SK-N-SH treated with all-trans-retinoic acid at 6 μM for 48 hours (cell line): ENCODE results near the gene SH3D19.

ENCODE experiments used
- ATAC-seq: fragments of 200-7000 bp; cut with Tn5 transposase; 3 replicates; pipeline ENCODE4 v1.9.1; 2020; ENCODE audit warnings: mild to moderate bottlenecking, moderate library complexity
- ARNTL ChIP-seq: fragments of 450-650 bp; formaldehyde crosslinking; IDR thresholded peaks from 2 replicates; pipeline ENCODE4 v1.5.0; 2020; ENCODE audit warnings: low read depth, mild to moderate bottlenecking, moderate library complexity, borderline replicate concordance
- BACH2 ChIP-seq: fragments of 250-450 bp; sonication (Bioruptor Pico); IDR thresholded peaks from 2 replicates; pipeline ENCODE4 v1.9.0; 2021; ENCODE audit warnings: mild to moderate bottlenecking, borderline replicate concordance
- CSDC2 ChIP-seq: fragments of 250-450 bp; sonication (Bioruptor Pico); IDR thresholded peaks from 2 replicates; pipeline ENCODE4 v1.5.0; 2020; ENCODE audit warnings: mild to moderate bottlenecking, moderate library complexity
- CSRNP3 ChIP-seq: fragments of 250-450 bp; sonication (Bioruptor Pico); IDR thresholded peaks from 2 replicates; pipeline ENCODE4 v1.5.1; 2021; ENCODE audit warnings: mild to moderate bottlenecking, moderate library complexity
- ESRRG ChIP-seq: fragments of 250-450 bp; sonication (Bioruptor Pico); IDR thresholded peaks from 2 replicates; pipeline ENCODE4 v1.6.1; 2021; ENCODE audit warnings: mild to moderate bottlenecking
- ISL1 ChIP-seq: fragments of 250-450 bp; sonication (Bioruptor Pico); IDR thresholded peaks from 2 replicates; pipeline ENCODE4 v2.1.2; 2022; ENCODE audit warnings: mild to moderate bottlenecking, moderate library complexity
- OSR1 ChIP-seq: fragments of 250-450 bp; sonication (Bioruptor Pico); IDR thresholded peaks from 2 replicates; pipeline ENCODE4 v1.8.0; 2022; ENCODE audit warnings: moderate library complexity, mild to moderate bottlenecking, inconsistent platforms
- PATZ1 ChIP-seq: fragments of 250-450 bp; sonication (Bioruptor Pico); IDR thresholded peaks from 2 replicates; pipeline ENCODE4 v1.8.0; 2020; ENCODE audit warnings: mild to moderate bottlenecking, moderate library complexity, borderline replicate concordance
- POU6F1 ChIP-seq: fragments of 250-450 bp; sonication (Bioruptor Pico); IDR thresholded peaks from 2 replicates; pipeline ENCODE4 v1.8.0; 2021; ENCODE audit warnings: low read depth, mild to moderate bottlenecking, moderate library complexity, borderline replicate concordance
- PPARA ChIP-seq: fragments of 250-450 bp; sonication (Bioruptor Pico); IDR thresholded peaks from 2 replicates; pipeline ENCODE4 v1.5.0; 2020; ENCODE audit warnings: mild to moderate bottlenecking, borderline replicate concordance
- RARB ChIP-seq: fragments of 250-450 bp; sonication (Bioruptor Pico); IDR thresholded peaks from 2 replicates; pipeline ENCODE4 v1.8.0; 2021; ENCODE audit warnings: mild to moderate bottlenecking, moderate library complexity
- TCF4 ChIP-seq: fragments of 250-450 bp; sonication (Bioruptor Pico); IDR thresholded peaks from 2 replicates; pipeline ENCODE4 v1.8.0; 2021; ENCODE audit warnings: mild to moderate bottlenecking, moderate library complexity, borderline replicate concordance
- TOX ChIP-seq: fragments of 250-450 bp; sonication (Bioruptor Pico); IDR thresholded peaks from 2 replicates; pipeline ENCODE4 v1.8.0; 2021; ENCODE audit warnings: mild to moderate bottlenecking, moderate library complexity, borderline replicate concordance
- ZC3H10 ChIP-seq: fragments of 250-450 bp; sonication (Bioruptor Pico); IDR thresholded peaks from 2 replicates; pipeline ENCODE4 v1.5.1; 2021; ENCODE audit warnings: mild to moderate bottlenecking, moderate library complexity
- ZFP3 ChIP-seq: fragments of 250-450 bp; sonication (Bioruptor Pico); IDR thresholded peaks from 2 replicates; pipeline ENCODE4 v1.5.0; 2020; ENCODE audit warnings: mild to moderate bottlenecking, moderate library complexity
- ZFP30 ChIP-seq: fragments of 450-650 bp; formaldehyde crosslinking; IDR thresholded peaks from 2 replicates; pipeline ENCODE4 v1.5.0; 2022; ENCODE audit warnings: mild to moderate bottlenecking, moderate library complexity
- ZNF565 ChIP-seq: fragments of 450-650 bp; formaldehyde crosslinking; conservative IDR thresholded peaks from 2 replicates; pipeline ENCODE4 v1.5.0; 2020; ENCODE audit warnings: low read depth, mild to moderate bottlenecking, moderate library complexity
- ZNF70 ChIP-seq: fragments of 450-650 bp; formaldehyde crosslinking; IDR thresholded peaks from 2 replicates; pipeline ENCODE4 v1.5.0; 2020; ENCODE audit warnings: mild to moderate bottlenecking, moderate library complexity
- ZNF8 ChIP-seq: fragments of 450-650 bp; formaldehyde crosslinking; IDR thresholded peaks from 2 replicates; pipeline ENCODE4 v1.5.0; 2020; ENCODE audit warnings: mild to moderate bottlenecking, moderate library complexity
- TF ChIP-seq, protein P1 (sequence below): fragments of 250-450 bp; sonication (Bioruptor Pico); IDR thresholded peaks from 2 replicates; pipeline ENCODE4 v1.5.1; 2020; ENCODE audit warnings: low read depth, mild to moderate bottlenecking, moderate library complexity

The SH3D19 gene

GRCh38 chr4:151098979-151099228 is 226.5 kb downstream of the SH3D19 start (continued):
- no peak for TF ChIP-seq POU6F1
- no peak for TF ChIP-seq RARB
- no peak for TF ChIP-seq ZFP3 (CRISPR knock-in tag)

GRCh38 chr4:151097759-151098158 is 227.6 kb downstream of the SH3D19 start:
- TF ChIP-seq OSR1 (CRISPR knock-in tag) (no peak), POU6F1 (no peak), ZNF70 (CRISPR knock-in tag) (no peak), RARB (no peak), ZNF8 (CRISPR knock-in tag) (no peak), PPARA (no peak), CSDC2 (CRISPR knock-in tag) (no peak), ARNTL (CRISPR knock-in tag) (no peak), ZC3H10 (CRISPR knock-in tag) (no peak), PATZ1 (CRISPR knock-in tag) (no peak), CSRNP3 (CRISPR knock-in tag) (no peak), ISL1 (CRISPR knock-in tag) (no peak), TCF4 (CRISPR knock-in tag) (no peak), ZFP30 (no peak)
- TF ChIP-seq, protein P1, sequence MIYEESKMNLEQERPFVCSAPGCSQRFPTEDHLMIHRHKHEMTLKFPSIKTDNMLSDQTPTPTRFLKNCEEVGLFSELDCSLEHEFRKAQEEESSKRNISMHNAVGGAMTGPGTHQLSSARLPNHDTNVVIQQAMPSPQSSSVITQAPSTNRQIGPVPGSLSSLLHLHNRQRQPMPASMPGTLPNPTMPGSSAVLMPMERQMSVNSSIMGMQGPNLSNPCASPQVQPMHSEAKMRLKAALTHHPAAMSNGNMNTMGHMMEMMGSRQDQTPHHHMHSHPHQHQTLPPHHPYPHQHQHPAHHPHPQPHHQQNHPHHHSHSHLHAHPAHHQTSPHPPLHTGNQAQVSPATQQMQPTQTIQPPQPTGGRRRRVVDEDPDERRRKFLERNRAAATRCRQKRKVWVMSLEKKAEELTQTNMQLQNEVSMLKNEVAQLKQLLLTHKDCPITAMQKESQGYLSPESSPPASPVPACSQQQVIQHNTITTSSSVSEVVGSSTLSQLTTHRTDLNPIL (CRISPR knock-in tag) = no peak
- TF ChIP-seq, all 23 proteins: peak for 0
- no peak for ATAC-seq

GRCh38 chr4:151095142-151095541 is 230.3 kb downstream of the SH3D19 start:
- no peak for ATAC-seq
- TF ChIP-seq RARB (no peak), TCF4 (CRISPR knock-in tag) (no peak), POU6F1 (no peak), PPARA (no peak), ESRRG (CRISPR knock-in tag) (no peak), ARNTL (CRISPR knock-in tag) (no peak)

DNA sequence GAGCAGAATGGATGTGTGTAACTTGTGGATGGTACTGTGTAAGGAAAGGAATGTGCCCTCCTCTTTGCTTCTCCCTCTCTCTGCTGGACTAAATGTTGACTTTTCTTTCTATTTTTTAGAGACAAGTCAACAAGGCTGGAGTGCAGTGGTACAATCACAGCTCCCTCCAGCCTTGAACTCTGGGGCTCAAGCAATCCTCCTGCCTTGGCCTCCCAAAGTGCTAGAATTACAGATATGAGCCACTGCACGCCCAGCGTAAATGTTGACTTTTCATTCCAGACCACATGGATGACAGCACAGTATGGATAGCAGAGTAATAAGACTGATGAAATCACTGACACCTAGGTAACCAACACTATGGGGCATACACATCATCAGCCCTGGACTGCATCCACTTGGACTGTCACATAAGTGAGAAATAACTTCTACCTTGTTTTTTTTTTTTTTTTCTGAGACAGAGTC is 231.1 kb downstream of the SH3D19 start:
- ATAC-seq = no peak
- TF ChIP-seq TCF4 (CRISPR knock-in tag) (no peak), ZNF70 (CRISPR knock-in tag) (no peak), TOX (CRISPR knock-in tag) (no peak), ZNF565 (CRISPR knock-in tag) (no peak), ZC3H10 (CRISPR knock-in tag) (no peak), ZFP3 (CRISPR knock-in tag) (no peak), BACH2 (CRISPR knock-in tag) (no peak), CSRNP3 (CRISPR knock-in tag) (no peak)
- TF ChIP-seq, protein P1 (CRISPR knock-in tag) = no peak
- TF ChIP-seq, all 23 proteins: peak for 0
